GM12878 (cell line): ENCODE data around the gene OFD1. TPM values are rescaled to one million over a fixed set of nuclear protein-coding genes. Genes with fewer than 3 reads are reported as not detected.

Experiments
- ATAC-seq: fragments of 200-7000 bp; cut with Tn5 transposase; 3 replicates; pipeline ENCODE4 v1.9.1; 2020; ENCODE audit warnings: mild to moderate bottlenecking, moderate library complexity
- BruUV-seq: library from RNA; stranded (reverse); fragments of 400-500 nt; replicated peaks from 2 replicates; lab custom pipeline; 2021; lab: Mats Ljungman, UMichigan
- CTCF ChIA-PET: fragments of 300-600 bp; sonication (Branson Sonifier 250); formaldehyde crosslinking; extraction: SDS; loops from one replicate; lab custom pipeline; 2021; ENCODE audit warnings: inconsistent platforms; lab: Yijun Ruan, JAX
- POLR2A ChIA-PET: fragments of 350-600 bp; formaldehyde crosslinking; extraction: SDS; loops from one replicate; lab custom pipeline; 2021; ENCODE audit warnings: inconsistent platforms; lab: Charles Lee
- RAD21 ChIA-PET: fragments of 300-600 bp; sonication (Branson Sonifier 250); formaldehyde crosslinking; loops from one replicate; lab custom pipeline; 2023; ENCODE audit warnings: antibody characterized with exemption; ENCODE audit not compliant: unreplicated experiment; lab: Charles Lee
- SMC1A ChIA-PET: fragments of 300-600 bp; sonication (Branson Sonifier 250); formaldehyde crosslinking; loops from one replicate; lab custom pipeline; 2023; ENCODE audit not compliant: unreplicated experiment, uncharacterized antibody; lab: Charles Lee
- DNase-seq: peaks from one replicate; pipeline ENCODE4 v3.0.0-alpha.2; 2011; ENCODE audit warnings: low read depth, low spot score
- FAIRE-seq: peaks from 3 replicates; lab custom pipeline; 2011; peaks lifted over from hg19 to GRCh38; lab: Jason Lieb, UNC
- H2AFZ ChIP-seq: 2 replicates; pipeline ENCODE4 v1.6.0; 2011; ENCODE audit warnings: low read depth, low read length, control low read depth; ENCODE audit not compliant: control insufficient read depth
- H3K27ac ChIP-seq: 2 replicates; pipeline ENCODE4 v1.5.1; 2011; ENCODE audit warnings: control low read depth; ENCODE audit not compliant: control insufficient read depth, insufficient read depth
- H3K27me3 ChIP-seq, 2 experiments: replicated peaks in 1 of 2; 2 replicates each; pipeline versions ENCODE4 v1.6.0 to v1.6.1; 2011; ENCODE audit warnings: low read length in 1 of 2; ENCODE audit not compliant: control insufficient read depth in 2 of 2, insufficient read depth in 2 of 2
- H3K36me3 ChIP-seq, 2 experiments: 2 replicates each; pipeline ENCODE4 v1.5.1; 2011; ENCODE audit warnings: low read length in 1 of 2; ENCODE audit not compliant: control insufficient read depth in 2 of 2, insufficient read depth in 2 of 2
- H3K4me1 ChIP-seq: 2 replicates; pipeline ENCODE4 v1.6.1; 2011; ENCODE audit warnings: mild to moderate bottlenecking, low read length, moderate library complexity, mixed read lengths; ENCODE audit not compliant: control insufficient read depth, insufficient read depth
- H3K4me2 ChIP-seq: 2 replicates; pipeline ENCODE4 v1.6.0; 2011; ENCODE audit warnings: control low read depth; ENCODE audit not compliant: control insufficient read depth, insufficient read depth
- H3K4me3 ChIP-seq: fragments of 200-600 bp; sonication (generic); 2 replicates; pipeline ENCODE4 v1.5.1; 2016
- H3K79me2 ChIP-seq: 2 replicates; pipeline ENCODE4 v1.6.0; 2011; ENCODE audit warnings: low read length; ENCODE audit not compliant: control insufficient read depth, insufficient read depth
- H3K9ac ChIP-seq: 2 replicates; pipeline ENCODE4 v1.8.0; 2011; ENCODE audit warnings: low read length, control low read depth, mixed read lengths; ENCODE audit not compliant: control insufficient read depth, insufficient read depth
- H3K9me3 ChIP-seq: replicated peaks from 3 replicates; pipeline ENCODE4 v1.5.1; 2011; ENCODE audit warnings: mild to moderate bottlenecking, low read length; ENCODE audit not compliant: control insufficient read depth, insufficient read depth
- H4K20me1 ChIP-seq: 2 replicates; pipeline ENCODE4 v1.6.0; 2011; ENCODE audit not compliant: control insufficient read depth, insufficient read depth
- BMI1 ChIP-seq: fragments of 450-650 bp; IDR thresholded peaks from 2 replicates; pipeline ENCODE4 v1.6.1; 2016; ENCODE audit warnings: mild to moderate bottlenecking, moderate library complexity, borderline replicate concordance
- EP300 ChIP-seq, 2 experiments: fragments of 150-350 bp in 1 of 2; IDR thresholded peaks; 2 replicates each; pipeline ENCODE4 v1.6.1; 2011 to 2012; ENCODE audit warnings: low read depth in 2 of 2, low read length in 2 of 2, borderline replicate concordance in 1 of 2, improper control_type of control experiment in 1 of 2, inconsistent platforms in 1 of 2; ENCODE audit not compliant: control insufficient read depth in 1 of 2
- GABPA ChIP-seq: IDR thresholded peaks from 2 replicates; pipeline ENCODE4 v1.6.1; 2014; ENCODE audit warnings: antibody characterized with exemption, low read depth, mild to moderate bottlenecking, inconsistent platforms
- KLF5 ChIP-seq: fragments of 450-650 bp; IDR thresholded peaks from 2 replicates; pipeline ENCODE4 v1.6.1; 2014; ENCODE audit warnings: mild to moderate bottlenecking; ENCODE audit not compliant: partially characterized antibody
- MYB ChIP-seq: fragments of 150-350 bp; IDR thresholded peaks from 2 replicates; pipeline ENCODE4 v1.6.1; 2014; ENCODE audit warnings: mild to moderate bottlenecking, low read depth, low read length, borderline replicate concordance
- POLR2AphosphoS2 ChIP-seq: IDR thresholded peaks from 2 replicates; pipeline ENCODE4 v1.6.1; 2011; ENCODE audit warnings: low read depth, mild to moderate bottlenecking, low read length, improper control_type of control experiment, moderate library complexity
- POLR2AphosphoS5 ChIP-seq: IDR thresholded peaks from 2 replicates; pipeline ENCODE4 v1.6.1; 2011; ENCODE audit warnings: mild to moderate bottlenecking, low read length, inconsistent platforms
- RCOR1 ChIP-seq: conservative IDR thresholded peaks from 2 replicates; pipeline ENCODE4 v1.6.1; 2012; ENCODE audit warnings: low read depth, low read length, improper control_type of control experiment
- SIX5 ChIP-seq: IDR thresholded peaks from 2 replicates; pipeline ENCODE4 v1.6.1; 2011; ENCODE audit warnings: mild to moderate bottlenecking, low read depth, low read length, moderate library complexity; ENCODE audit not compliant: severe bottlenecking
- SMC3 ChIP-seq: IDR thresholded peaks from 2 replicates; pipeline ENCODE4 v1.6.1; 2011; ENCODE audit warnings: low read length, improper control_type of control experiment, borderline replicate concordance
- WGBS: methylation state at CpG from one replicate; pipeline ENCODE4 v1.1.6; 2016; ENCODE audit warnings: low lambda C conversion rate; ENCODE audit not compliant: insufficient replicate concordance, insufficient coverage; ENCODE audit errors: missing lambda C conversion rate; 5-methylcytosine and 5-hydroxymethylcytosine counted together
- in situ Hi-C: fragments of 300-500 bp; cut with MboI; formaldehyde crosslinking; loops from 9 replicates; pipeline ENCODE4 v1.14.3; 2018; ENCODE audit warnings: mixed read lengths
- intact Hi-C: fragments of 100-400 bp; cut with micrococcal nuclease; formaldehyde crosslinking; loops from one replicate; pipeline ENCODE4 v1.14.2; 2022; ENCODE audit not compliant: unreplicated experiment
- polyA plus RNA-seq, 11 experiments: library from polyadenylated mRNA; depleted of rRNA in 4 of 11; unstranded in 6 of 11; stranded (reverse) in 5 of 11; fragments of >200 nt; fragmentation: Nextera tagmentation in 4 of 11; fragmentation: Illumina TruSeq in 1 of 11; extraction: Ambion mirVana in 4 of 11; extraction: Trizol in 1 of 11; gene quantifications; 1 replicate in 1 of 11; 2 replicates in 10 of 11; pipeline versions ENCODE4 v1.2.1 to v1.2.3, GENCODE V29; 2011 to 2016; ENCODE audit warnings: inconsistent platforms in 2 of 11, missing spikeins in 2 of 11, low read depth in 1 of 11
- total RNA-seq, 4 experiments: library from RNA; depleted of rRNA in 3 of 4; stranded (reverse); fragments of >200 nt in 3 of 4; fragmentation: Illumina TruSeq in 1 of 4; extraction: Trizol in 1 of 4; gene quantifications; 2 replicates each; pipeline versions ENCODE4 v1.2.1 to v1.2.3, GENCODE V29; 2013 to 2021
- TF ChIP-seq, protein P1 (sequence below): fragments of 150-350 bp; IDR thresholded peaks from 2 replicates; pipeline ENCODE4 v1.6.1; 2016; ENCODE audit warnings: low read depth, low read length
- TF ChIP-seq, protein P2 (sequence below): IDR thresholded peaks from 2 replicates; pipeline ENCODE4 v1.6.1; 2011; ENCODE audit warnings: low read depth, low read length, improper control_type of control experiment, borderline replicate concordance
- TF ChIP-seq, protein P3 (sequence below): fragments of 450-650 bp; IDR thresholded peaks from 2 replicates; pipeline ENCODE4 v1.6.1; 2017; ENCODE audit warnings: borderline replicate concordance

Gene OFD1
- total and polyA plus RNA-seq, 10 of the 15 experiments (the other 5 are each of a cell fraction or from before 2014, with no cell fraction given), result 22.4 to 77.2 (median 34.1) TPM

DNA sequence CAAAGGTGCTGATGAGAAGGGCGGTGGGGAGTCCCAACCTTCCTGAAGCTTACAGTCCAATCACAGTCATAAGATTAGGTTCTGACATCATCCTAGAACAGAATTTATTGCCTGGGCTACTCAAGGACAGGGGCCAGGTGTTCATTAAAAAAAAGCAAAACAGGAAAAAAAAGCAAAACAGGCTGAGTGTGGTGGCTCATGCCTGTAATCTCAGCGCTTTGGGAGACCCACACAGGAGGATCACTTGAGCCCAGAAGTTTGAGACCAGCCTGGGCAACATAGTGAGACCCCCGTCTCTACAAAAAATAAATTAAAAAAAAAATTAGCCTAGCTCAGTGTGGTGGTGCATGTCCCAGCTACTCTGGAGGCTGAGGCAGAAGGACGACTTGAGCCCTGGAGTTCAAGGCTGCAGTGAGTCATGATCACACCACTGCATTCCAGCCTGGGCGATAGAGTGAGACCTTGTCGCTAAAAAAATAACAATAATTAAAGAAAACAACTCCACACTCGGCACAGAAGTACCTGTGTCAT, 42.6 kb upstream of the OFD1 start:
- Histone ChIP-seq H3K4me2 (peak overlapping the region; percentile 71), H3K27me3 (no peaks in the 10 kb centered on the region), H3K9me3 (no peaks in the 10 kb centered on the region; the same call in 2 of the 3 replicates), H3K4me1 (peaks cover 21% of the 10 kb centered on the region), H3K9ac (peak overlapping the region; percentile 53), H3K36me3 (no peaks in the 10 kb centered on the region; a peak in 1 of 4 replicates), H3K4me3 (peak overlapping the region; percentile 66), H2AFZ (no peak overlapping the region), H3K79me2 (peaks cover 81% of the 10 kb centered on the region), H3K27ac (peak overlapping the region; percentile 69), H4K20me1 (0 out of 2 replicates have a peak, but pooled peaks cover 2% of the 10 kb centered on the region)
- ChIA-PET SMC1A (interaction anchor here (1.0 to 13.8 kb wide), 9 partner anchors 12 to 340 kb away, joined by 3 to 198 read pairs (median 8); partner anchors contain the start of genes OFD1 and TRAPPC2), RAD21 (interaction anchor here (0.7 to 11.4 kb wide), 10 partner anchors 10 to 599 kb away, joined by 3 to 201 read pairs (median 8); partner anchors contain the start of genes OFD1 and TRAPPC2), CTCF (interaction anchor here (0.7 to 10.2 kb wide), 9 partner anchors 29 to 745 kb away, joined by 3 to 89 read pairs (median 3); partner anchors contain the start of genes OFD1 and TRAPPC2), POLR2A (interaction anchor here (0.6 to 10.2 kb wide), 5 partner anchors 13 to 70 kb away, joined by 3 to 130 read pairs (median 10); partner anchors contain the start of genes OFD1 and TRAPPC2)
- 24% methylated on average over 7 of the region's 7 CpGs for WGBS
- TSS peak; percentile 3 for BruUV-seq
- FAIRE-seq (no peak), ATAC-seq (peak; percentile 30), DNase-seq (no peak)
- intact Hi-C loops (loop anchor here (1.0 to 10.0 kb wide), 3 partner anchors 23 to 737 kb away; partner anchors contain the start of genes OFD1 and TRAPPC2), in situ Hi-C loops (no loop called here)
- TF ChIP-seq SMC3 (no peak), EP300 (IDR thresholded peaks at IDR 0.05; ENCODE audit: borderline replicate concordance in 1 of 2, control insufficient read depth in 1 of 2, low read depth in 2 of 2, low read length in 2 of 2) (no peak), BMI1 (no peak), POLR2AphosphoS5 (0 out of 2 replicates have a peak, but pooled peaks have one; percentile 11), GABPA (no peak), RCOR1 (no peak), SIX5 (no peak), POLR2AphosphoS2 (no peak), MYB (no peak), KLF5 (no peak)
- TF ChIP-seq, protein P1, sequence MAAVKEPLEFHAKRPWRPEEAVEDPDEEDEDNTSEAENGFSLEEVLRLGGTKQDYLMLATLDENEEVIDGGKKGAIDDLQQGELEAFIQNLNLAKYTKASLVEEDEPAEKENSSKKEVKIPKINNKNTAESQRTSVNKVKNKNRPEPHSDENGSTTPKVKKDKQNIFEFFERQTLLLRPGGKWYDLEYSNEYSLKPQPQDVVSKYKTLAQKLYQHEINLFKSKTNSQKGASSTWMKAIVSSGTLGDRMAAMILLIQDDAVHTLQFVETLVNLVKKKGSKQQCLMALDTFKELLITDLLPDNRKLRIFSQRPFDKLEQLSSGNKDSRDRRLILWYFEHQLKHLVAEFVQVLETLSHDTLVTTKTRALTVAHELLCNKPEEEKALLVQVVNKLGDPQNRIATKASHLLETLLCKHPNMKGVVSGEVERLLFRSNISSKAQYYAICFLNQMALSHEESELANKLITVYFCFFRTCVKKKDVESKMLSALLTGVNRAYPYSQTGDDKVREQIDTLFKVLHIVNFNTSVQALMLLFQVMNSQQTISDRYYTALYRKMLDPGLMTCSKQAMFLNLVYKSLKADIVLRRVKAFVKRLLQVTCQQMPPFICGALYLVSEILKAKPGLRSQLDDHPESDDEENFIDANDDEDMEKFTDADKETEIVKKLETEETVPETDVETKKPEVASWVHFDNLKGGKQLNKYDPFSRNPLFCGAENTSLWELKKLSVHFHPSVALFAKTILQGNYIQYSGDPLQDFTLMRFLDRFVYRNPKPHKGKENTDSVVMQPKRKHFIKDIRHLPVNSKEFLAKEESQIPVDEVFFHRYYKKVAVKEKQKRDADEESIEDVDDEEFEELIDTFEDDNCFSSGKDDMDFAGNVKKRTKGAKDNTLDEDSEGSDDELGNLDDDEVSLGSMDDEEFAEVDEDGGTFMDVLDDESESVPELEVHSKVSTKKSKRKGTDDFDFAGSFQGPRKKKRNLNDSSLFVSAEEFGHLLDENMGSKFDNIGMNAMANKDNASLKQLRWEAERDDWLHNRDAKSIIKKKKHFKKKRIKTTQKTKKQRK, result no peak
- TF ChIP-seq, protein P2, sequence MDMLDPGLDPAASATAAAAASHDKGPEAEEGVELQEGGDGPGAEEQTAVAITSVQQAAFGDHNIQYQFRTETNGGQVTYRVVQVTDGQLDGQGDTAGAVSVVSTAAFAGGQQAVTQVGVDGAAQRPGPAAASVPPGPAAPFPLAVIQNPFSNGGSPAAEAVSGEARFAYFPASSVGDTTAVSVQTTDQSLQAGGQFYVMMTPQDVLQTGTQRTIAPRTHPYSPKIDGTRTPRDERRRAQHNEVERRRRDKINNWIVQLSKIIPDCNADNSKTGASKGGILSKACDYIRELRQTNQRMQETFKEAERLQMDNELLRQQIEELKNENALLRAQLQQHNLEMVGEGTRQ, result no peak
- TF ChIP-seq, protein P3, sequence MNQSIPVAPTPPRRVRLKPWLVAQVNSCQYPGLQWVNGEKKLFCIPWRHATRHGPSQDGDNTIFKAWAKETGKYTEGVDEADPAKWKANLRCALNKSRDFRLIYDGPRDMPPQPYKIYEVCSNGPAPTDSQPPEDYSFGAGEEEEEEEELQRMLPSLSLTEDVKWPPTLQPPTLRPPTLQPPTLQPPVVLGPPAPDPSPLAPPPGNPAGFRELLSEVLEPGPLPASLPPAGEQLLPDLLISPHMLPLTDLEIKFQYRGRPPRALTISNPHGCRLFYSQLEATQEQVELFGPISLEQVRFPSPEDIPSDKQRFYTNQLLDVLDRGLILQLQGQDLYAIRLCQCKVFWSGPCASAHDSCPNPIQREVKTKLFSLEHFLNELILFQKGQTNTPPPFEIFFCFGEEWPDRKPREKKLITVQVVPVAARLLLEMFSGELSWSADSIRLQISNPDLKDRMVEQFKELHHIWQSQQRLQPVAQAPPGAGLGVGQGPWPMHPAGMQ, result no peak
